ENCODE measurements around the gene HOXB2. TPM values are rescaled to one million over a fixed set of nuclear protein-coding genes. Genes with fewer than 3 reads are reported as not detected.

HOXB2 gene
- total RNA-seq, 6 experiments from 2014 or later, result 1.1 to 1.9 (median 1.5) TPM

DNA sequence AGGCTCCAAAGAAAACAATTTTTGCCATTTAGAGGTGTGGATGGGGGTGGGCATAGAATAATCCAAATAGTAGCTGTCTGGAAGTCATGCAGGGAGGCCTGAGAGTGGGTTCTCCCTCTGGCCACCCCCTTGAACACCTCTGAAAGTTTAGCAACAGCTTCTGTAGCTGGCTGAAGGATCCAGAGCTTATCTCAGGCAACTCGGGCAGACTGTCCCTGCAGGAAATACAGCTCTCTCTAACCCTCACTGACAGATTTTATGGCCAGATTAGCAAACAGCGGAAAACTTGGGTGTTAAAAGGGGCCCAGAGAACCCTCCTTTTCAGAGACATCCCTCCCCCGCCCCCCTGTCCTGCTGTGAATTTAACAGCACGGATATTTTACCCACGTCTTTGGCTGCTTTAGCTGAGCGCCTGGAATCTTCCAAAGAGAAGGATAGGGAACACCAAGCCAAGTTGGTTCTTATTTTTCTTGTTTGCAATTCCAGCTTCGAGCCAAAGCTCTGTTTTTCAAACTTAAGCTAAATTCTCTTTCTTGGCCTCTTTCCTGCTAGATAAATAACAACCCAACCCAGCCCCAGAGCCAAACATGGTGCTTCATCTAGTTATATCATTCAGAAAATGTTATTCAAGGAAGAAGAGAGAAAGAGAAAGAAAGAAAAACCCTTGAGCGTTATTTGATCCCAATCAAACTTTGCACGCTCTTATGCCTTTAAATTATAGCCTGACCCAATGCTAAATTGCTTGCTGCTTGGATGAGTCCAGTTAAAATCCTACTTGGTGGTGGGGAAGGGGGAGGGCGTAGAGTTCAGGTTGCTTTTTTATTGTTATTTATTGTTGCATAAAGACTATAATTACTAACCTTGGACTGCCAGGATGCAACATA is 2.3 kb upstream of the HOXB2 start:
- no peak for ATAC-seq
- H3K4me3 ChIP-seq, result no peak overlapping the region
- peak overlapping the region in 2 of 3 donors; percentile 37 to 64 for H3K27ac ChIP-seq
- H3K36me3 ChIP-seq, result no peaks in the 10 kb centered on the region
- no peak for DNase-seq
- H3K9me3 ChIP-seq, result no peaks in the 10 kb centered on the region
- WGBS (ENCODE audit: insufficient coverage, low coverage, low lambda C conversion rate, missing lambda C conversion rate), result 16% methylated on average over 10 of the region's 10 CpGs
- TF ChIP-seq, protein P1, sequence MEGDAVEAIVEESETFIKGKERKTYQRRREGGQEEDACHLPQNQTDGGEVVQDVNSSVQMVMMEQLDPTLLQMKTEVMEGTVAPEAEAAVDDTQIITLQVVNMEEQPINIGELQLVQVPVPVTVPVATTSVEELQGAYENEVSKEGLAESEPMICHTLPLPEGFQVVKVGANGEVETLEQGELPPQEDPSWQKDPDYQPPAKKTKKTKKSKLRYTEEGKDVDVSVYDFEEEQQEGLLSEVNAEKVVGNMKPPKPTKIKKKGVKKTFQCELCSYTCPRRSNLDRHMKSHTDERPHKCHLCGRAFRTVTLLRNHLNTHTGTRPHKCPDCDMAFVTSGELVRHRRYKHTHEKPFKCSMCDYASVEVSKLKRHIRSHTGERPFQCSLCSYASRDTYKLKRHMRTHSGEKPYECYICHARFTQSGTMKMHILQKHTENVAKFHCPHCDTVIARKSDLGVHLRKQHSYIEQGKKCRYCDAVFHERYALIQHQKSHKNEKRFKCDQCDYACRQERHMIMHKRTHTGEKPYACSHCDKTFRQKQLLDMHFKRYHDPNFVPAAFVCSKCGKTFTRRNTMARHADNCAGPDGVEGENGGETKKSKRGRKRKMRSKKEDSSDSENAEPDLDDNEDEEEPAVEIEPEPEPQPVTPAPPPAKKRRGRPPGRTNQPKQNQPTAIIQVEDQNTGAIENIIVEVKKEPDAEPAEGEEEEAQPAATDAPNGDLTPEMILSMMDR (IDR thresholded peaks at IDR 0.05), result no peak
- no peak for TF ChIP-seq POLR2A (IDR thresholded peaks at IDR 0.05)
- H3K4me1 ChIP-seq, result peaks cover 0 to 6% (median 0%) of the 10 kb centered on the region in 4 donors
- intact Hi-C loops (cut with DNase I), result no loop called here
- peaks cover 0 to 3% of the 10 kb centered on the region in 2 donors for H3K27me3 ChIP-seq

DNA sequence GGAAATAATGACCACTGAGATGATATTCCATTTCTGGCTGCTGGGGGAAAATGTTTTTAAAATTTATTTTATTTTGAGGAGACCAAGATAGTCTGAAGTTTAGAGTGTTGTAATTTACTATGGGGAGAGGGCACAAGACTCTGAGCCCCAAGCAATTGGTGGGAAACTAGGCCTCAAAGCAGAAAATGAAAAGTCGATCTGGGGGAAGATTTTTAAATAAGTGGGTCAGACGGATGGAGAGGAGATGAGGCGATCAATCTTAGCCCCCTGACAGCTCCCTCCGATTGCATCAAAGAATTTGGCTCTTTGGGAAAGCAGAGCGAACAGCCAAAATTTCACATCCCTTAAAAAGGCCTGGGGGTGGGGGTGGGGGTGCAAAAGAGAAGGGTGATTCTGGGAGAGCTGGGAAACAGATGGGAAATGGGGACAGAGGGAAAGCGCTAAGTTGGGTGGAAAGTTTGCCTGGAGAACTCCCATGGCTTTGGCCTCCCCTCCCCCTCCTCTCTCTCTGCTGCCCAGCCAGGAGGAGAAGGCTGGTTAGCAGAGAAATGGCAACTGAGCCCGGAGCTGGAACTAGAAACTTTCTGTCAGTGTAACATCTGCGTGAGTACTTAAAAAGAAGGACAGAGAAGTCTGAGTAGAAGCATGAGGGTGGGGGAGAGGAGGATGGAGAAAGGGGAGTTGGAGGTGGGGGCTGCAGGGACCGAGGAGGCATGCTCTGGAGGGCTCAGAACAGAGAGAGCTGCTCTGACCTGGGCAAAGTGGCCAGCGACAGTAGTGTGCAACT is 1.4 kb upstream of the HOXB2 start:
- H3K4me1 ChIP-seq, result peaks cover 0 to 6% (median 0%) of the 10 kb centered on the region in 4 donors
- no peaks in the 10 kb centered on the region for H3K9me3 ChIP-seq
- peaks cover 0 to 10% of the 10 kb centered on the region in 2 donors for H3K27me3 ChIP-seq
- no peak for DNase-seq
- 22% methylated on average over 10 of the region's 10 CpGs for WGBS (ENCODE audit: insufficient coverage, low coverage, low lambda C conversion rate, missing lambda C conversion rate)
- peak overlapping the region in 2 of 3 donors; percentile 64 to 75 for H3K27ac ChIP-seq
- no peak overlapping the region for H3K4me3 ChIP-seq
- intact Hi-C loops (cut with DNase I), result no loop called here
- H3K36me3 ChIP-seq, result no peaks in the 10 kb centered on the region
- TF ChIP-seq, protein P1 (IDR thresholded peaks at IDR 0.05), result no peak
- no peak for TF ChIP-seq POLR2A (IDR thresholded peaks at IDR 0.05)
- ATAC-seq, result no peak

DNA sequence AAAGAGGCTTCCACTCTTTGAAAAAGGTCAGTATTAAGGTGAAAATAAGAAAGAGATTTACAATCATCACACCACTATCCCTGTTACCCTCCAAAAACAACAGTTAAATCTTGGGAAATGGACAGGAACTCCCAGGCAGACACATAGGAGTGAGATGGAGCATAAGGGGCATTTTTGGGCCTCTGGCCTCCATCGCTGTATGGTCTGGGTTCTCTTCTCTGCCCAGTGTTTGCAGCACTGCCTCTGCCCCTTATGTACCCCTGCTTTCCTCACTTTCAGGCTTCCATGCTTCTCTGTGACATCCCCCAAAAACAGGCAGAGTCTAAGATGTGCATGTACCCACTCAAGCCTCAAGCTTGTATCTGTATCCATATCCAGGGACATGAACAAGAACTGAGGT is 630 bp upstream of the HOXB2 start:
- DNase-seq (no peak), ATAC-seq (no peak)
- Histone ChIP-seq H3K27ac (peak overlapping the region; percentile 64 to 78 (median 75)), H3K4me1 (peaks cover 0 to 6% (median 0%) of the 10 kb centered on the region in 4 donors), H3K4me3 (no peak overlapping the region), H3K36me3 (no peaks in the 10 kb centered on the region), H3K9me3 (no peaks in the 10 kb centered on the region), H3K27me3 (peaks cover 0 to 11% of the 10 kb centered on the region in 2 donors)
- WGBS (ENCODE audit: insufficient coverage, low coverage, low lambda C conversion rate, missing lambda C conversion rate), result 89% methylated on average over 1 of the region's 1 CpG
- intact Hi-C loops (cut with DNase I), result no loop called here
- TF ChIP-seq, protein P1 (IDR thresholded peaks at IDR 0.05), result no peak
- no peak for TF ChIP-seq POLR2A (IDR thresholded peaks at IDR 0.05)

DNA sequence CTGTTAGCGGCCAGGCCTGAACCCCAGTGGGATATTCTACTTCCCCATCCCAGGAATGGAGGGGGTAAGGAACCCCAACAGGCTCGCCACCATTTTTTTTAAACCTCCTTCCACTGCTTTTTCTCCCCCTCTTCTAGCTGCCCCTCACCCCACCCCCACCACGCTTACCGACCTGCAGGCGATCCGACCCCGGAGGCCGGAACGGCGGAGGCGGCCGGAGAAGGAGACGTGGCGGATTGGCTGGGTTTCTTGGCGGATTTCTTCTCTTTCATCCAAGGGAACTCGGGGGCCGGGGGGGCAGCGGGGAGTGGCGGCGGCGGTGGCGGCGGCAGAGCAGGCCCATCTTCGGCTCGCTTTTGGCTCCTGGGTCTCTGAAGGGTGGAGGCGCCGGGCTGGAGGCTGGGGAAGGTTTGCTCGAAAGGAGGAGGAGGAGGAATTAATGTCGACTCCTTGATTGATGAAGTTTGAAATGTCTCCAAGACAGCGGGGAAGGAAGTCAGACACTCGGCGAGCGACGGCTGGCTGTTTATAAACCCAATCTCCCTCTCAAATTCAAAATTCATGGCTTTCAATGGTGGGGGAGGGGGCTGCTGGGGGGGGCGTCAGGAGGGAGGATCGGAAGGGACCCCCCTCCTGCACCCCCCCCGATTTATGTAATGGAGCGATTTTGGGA is 424 bp downstream of the HOXB2 start:
- Histone ChIP-seq H3K27ac (peak overlapping the region; percentile 64 to 78 (median 75)), H3K4me3 (peak overlapping the region; percentile 42 to 56 (median 45)), H3K27me3 (peaks cover 0 to 11% of the 10 kb centered on the region in 2 donors), H3K36me3 (no peaks in the 10 kb centered on the region), H3K4me1 (peaks cover 0 to 6% (median 0%) of the 10 kb centered on the region in 4 donors), H3K9me3 (no peaks in the 10 kb centered on the region)
- intact Hi-C loops (cut with DNase I), result no loop called here
- peak; percentile 42 to 62 (median 55) for ATAC-seq
- 8% methylated on average over 30 of the region's 38 CpGs for WGBS (ENCODE audit: insufficient coverage, low coverage, low lambda C conversion rate, missing lambda C conversion rate)
- TF ChIP-seq, protein P1 (IDR thresholded peaks at IDR 0.05), result no peak
- TF ChIP-seq POLR2A (IDR thresholded peaks at IDR 0.05), result no peak
- peak; percentile 75 to 77 (median 76) for DNase-seq

All from right lobe of liver (tissue), 6 donors.